Astrocyte (in vitro differentiated cells and primary cell): ENCODE results near the gene SLC9A3. TPM values are rescaled to one million over a fixed set of nuclear protein-coding genes. Genes with fewer than 3 reads are reported as not detected.

Experiments
- DNase-seq: peaks from one replicate; pipeline ENCODE4 v3.0.0-alpha.2; 2010; ENCODE audit warnings: low read depth
- FAIRE-seq: peaks from 2 replicates; lab custom pipeline; 2011; peaks lifted over from hg19 to GRCh38; lab: Jason Lieb, UNC
- H2AFZ ChIP-seq: 2 replicates; pipeline ENCODE4 v1.6.0; 2012; ENCODE audit warnings: low read depth, low read length, inconsistent platforms
- H3K27ac ChIP-seq: 2 replicates; pipeline ENCODE4 v1.5.1; 2011; ENCODE audit warnings: low read depth, low read length, inconsistent platforms
- H3K27me3 ChIP-seq: 2 replicates; pipeline ENCODE4 v1.6.0; 2011; ENCODE audit warnings: low read length, inconsistent platforms; ENCODE audit not compliant: insufficient read depth
- H3K36me3 ChIP-seq: 2 replicates; pipeline ENCODE4 v1.5.1; 2011; ENCODE audit warnings: low read length, inconsistent platforms; ENCODE audit not compliant: insufficient read depth
- H3K4me1 ChIP-seq: 2 replicates; pipeline ENCODE4 v1.5.1; 2011; ENCODE audit warnings: low read length, inconsistent platforms; ENCODE audit not compliant: insufficient read depth
- H3K4me2 ChIP-seq: 2 replicates; pipeline ENCODE4 v1.6.0; 2012; ENCODE audit warnings: low read length, inconsistent platforms
- H3K4me3 ChIP-seq: 2 replicates; pipeline ENCODE4 v1.5.1; 2011; ENCODE audit warnings: low read depth, mild to moderate bottlenecking, low read length, inconsistent platforms; ENCODE audit not compliant: insufficient read depth
- H3K79me2 ChIP-seq: 2 replicates; pipeline ENCODE4 v1.6.0; 2012; ENCODE audit warnings: mild to moderate bottlenecking, low read length, inconsistent platforms; ENCODE audit not compliant: insufficient read depth
- H3K9ac ChIP-seq: 2 replicates; pipeline ENCODE4 v1.6.0; 2012; ENCODE audit warnings: mild to moderate bottlenecking, low read length, inconsistent platforms
- H3K9me3 ChIP-seq: 2 replicates; pipeline ENCODE4 v1.5.1; 2012; ENCODE audit warnings: low read depth, mild to moderate bottlenecking, low read length, inconsistent platforms; ENCODE audit not compliant: insufficient read depth
- H4K20me1 ChIP-seq: 2 replicates; pipeline ENCODE4 v1.6.0; 2012; ENCODE audit warnings: low read length, inconsistent platforms; ENCODE audit not compliant: insufficient read depth
- H3K27ac Mint-ChIP-seq: one replicate; pipeline ENCODE4 v1.8.0; 2021; ENCODE audit warnings: mild to moderate bottlenecking, mixed read lengths; ENCODE audit not compliant: unreplicated experiment
- H3K27me3 Mint-ChIP-seq: one replicate; pipeline ENCODE4 v1.8.0; 2021; ENCODE audit warnings: low read depth, mixed read lengths; ENCODE audit not compliant: unreplicated experiment
- H3K36me3 Mint-ChIP-seq: one replicate; pipeline ENCODE4 v1.8.0; 2021; ENCODE audit warnings: low read depth, mixed read lengths; ENCODE audit not compliant: unreplicated experiment
- H3K4me1 Mint-ChIP-seq: one replicate; pipeline ENCODE4 v1.8.0; 2021; ENCODE audit warnings: low read depth, mixed read lengths; ENCODE audit not compliant: unreplicated experiment
- H3K4me3 Mint-ChIP-seq: one replicate; pipeline ENCODE4 v1.8.0; 2021; ENCODE audit warnings: mild to moderate bottlenecking, moderate library complexity, mixed read lengths; ENCODE audit not compliant: unreplicated experiment
- H3K9me3 Mint-ChIP-seq: one replicate; pipeline ENCODE4 v1.8.0; 2021; ENCODE audit warnings: mild to moderate bottlenecking, mixed read lengths; ENCODE audit not compliant: unreplicated experiment
- CTCF ChIP-seq: IDR thresholded peaks from 2 replicates; pipeline ENCODE4 v1.5.1; 2011; ENCODE audit warnings: low read depth, mild to moderate bottlenecking, inconsistent platforms, low read length, moderate library complexity; ENCODE audit not compliant: insufficient read depth
- EZH2 ChIP-seq: IDR thresholded peaks from 2 replicates; pipeline ENCODE4 v1.6.1; 2012; ENCODE audit warnings: mild to moderate bottlenecking, low read length, inconsistent platforms; ENCODE audit not compliant: insufficient read depth
- total RNA-seq: library from RNA; stranded (reverse); gene quantifications from 2 replicates; pipeline ENCODE4 v1.2.1, GENCODE V29; 2021

SLC9A3 gene
- total RNA-seq, 1 donor from 2014 or later = 1.0 TPM

DNA sequence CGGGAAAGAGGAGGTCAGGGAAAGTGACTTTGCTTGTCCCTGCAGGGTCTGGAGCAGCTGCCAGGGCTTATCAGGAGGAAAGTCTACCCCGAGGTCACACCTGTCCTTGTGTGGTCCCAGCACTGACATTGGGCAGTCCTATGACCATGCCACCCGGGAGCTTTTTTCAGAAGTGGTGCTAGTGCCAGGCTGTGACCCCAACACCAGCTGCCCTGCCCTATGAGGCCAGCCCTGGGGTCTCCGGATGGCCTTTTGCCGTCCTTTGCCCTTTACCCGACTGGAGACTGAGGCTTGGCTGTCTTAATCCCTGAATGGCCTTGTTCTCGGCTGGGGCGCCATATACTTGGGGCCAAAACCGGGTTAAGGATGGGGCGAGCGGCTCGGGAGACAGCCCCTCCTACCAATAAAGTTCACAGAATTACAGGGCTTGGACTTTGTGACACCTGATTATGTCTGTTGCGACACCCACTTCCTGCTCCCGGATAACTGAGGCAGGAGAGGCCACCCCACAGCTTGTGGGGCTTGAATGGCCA is 22.2 kb upstream of the SLC9A3 start:
- no peak overlapping the region for H3K4me3 Mint-ChIP-seq
- no peaks in the 10 kb centered on the region for H4K20me1 ChIP-seq
- no peaks in the 10 kb centered on the region for H3K27me3 ChIP-seq
- FAIRE-seq (no peak), DNase-seq (no peak)
- H3K36me3 ChIP-seq = no peaks in the 10 kb centered on the region
- H3K4me1 ChIP-seq = no peaks in the 10 kb centered on the region
- H3K9me3 Mint-ChIP-seq = peaks cover 3% of the 10 kb centered on the region
- no peak overlapping the region for H3K27ac Mint-ChIP-seq
- no peak overlapping the region for H3K4me2 ChIP-seq
- no peak overlapping the region for H3K27ac ChIP-seq
- no peak overlapping the region for H3K9ac ChIP-seq
- no peaks in the 10 kb centered on the region for H3K36me3 Mint-ChIP-seq
- H3K79me2 ChIP-seq = no peaks in the 10 kb centered on the region
- no peaks in the 10 kb centered on the region for H3K4me1 Mint-ChIP-seq
- no peak overlapping the region for H2AFZ ChIP-seq
- no peaks in the 10 kb centered on the region for H3K9me3 ChIP-seq
- TF ChIP-seq EZH2 (no peak), CTCF (no peak)
- H3K27me3 Mint-ChIP-seq = peaks cover 41% of the 10 kb centered on the region
- H3K4me3 ChIP-seq = no peak overlapping the region

GRCh38 chr5:545641-546375 is 21.6 kb upstream of the SLC9A3 start:
- Mint-ChIP-seq H3K27me3 (peaks cover 35% of the 10 kb centered on the region), H3K4me1 (no peaks in the 10 kb centered on the region), H3K36me3 (no peaks in the 10 kb centered on the region), H3K4me3 (no peak overlapping the region), H3K27ac (no peak overlapping the region), H3K9me3 (peaks cover 3% of the 10 kb centered on the region)
- no peaks in the 10 kb centered on the region for H3K27me3 ChIP-seq
- no peaks in the 10 kb centered on the region for H3K4me1 ChIP-seq
- TF ChIP-seq EZH2 = no peak
- no peak for TF ChIP-seq CTCF
- H3K9ac ChIP-seq = no peak overlapping the region
- no peak overlapping the region for H3K4me3 ChIP-seq
- H2AFZ ChIP-seq = no peak overlapping the region
- no peaks in the 10 kb centered on the region for H3K9me3 ChIP-seq
- no peaks in the 10 kb centered on the region for H3K36me3 ChIP-seq
- no peak overlapping the region for H3K4me2 ChIP-seq
- no peaks in the 10 kb centered on the region for H3K79me2 ChIP-seq
- no peak for DNase-seq
- no peak overlapping the region for H3K27ac ChIP-seq
- no peaks in the 10 kb centered on the region for H4K20me1 ChIP-seq
- no peak for FAIRE-seq
